H1 (cell line): ENCODE results near the gene MRFAP1L1. TPM values are rescaled to one million over a fixed set of nuclear protein-coding genes. Genes with fewer than 3 reads are reported as not detected.

Experiments used
- ASH2L ChIP-seq: fragments of 200-600, 300-600 bp; sonication (generic); IDR thresholded peaks from one replicate; pipeline ENCODE4 v1.7.1; 2017; ENCODE audit warnings: low read length
- CHD7 ChIP-seq: fragments of 300-600 bp; sonication (generic); IDR thresholded peaks from 2 replicates; pipeline ENCODE4 v1.7.1; 2012; ENCODE audit warnings: low read length, moderate library complexity, mild to moderate bottlenecking, inconsistent platforms; ENCODE audit not compliant: insufficient replicate concordance
- CTBP2 ChIP-seq: IDR thresholded peaks from 2 replicates; pipeline ENCODE4 v1.7.0; 2011; ENCODE audit warnings: borderline replicate concordance, mild to moderate bottlenecking, moderate library complexity, mixed read lengths, low read length; ENCODE audit not compliant: insufficient read depth, insufficient read length
- GABPA ChIP-seq: IDR thresholded peaks from 2 replicates; pipeline ENCODE4 v1.6.1; 2011; ENCODE audit warnings: mild to moderate bottlenecking, low read length, moderate library complexity, borderline replicate concordance; ENCODE audit not compliant: insufficient read depth
- KDM5A ChIP-seq: fragments of 200-600 bp; IDR thresholded peaks from 2 replicates; pipeline ENCODE4 v1.7.1; 2012; ENCODE audit warnings: mild to moderate bottlenecking, low read length, inconsistent platforms, mixed read lengths
- MAFK ChIP-seq: IDR thresholded peaks from 2 replicates; pipeline ENCODE4 v1.6.1; 2012; ENCODE audit warnings: low read depth, mild to moderate bottlenecking, improper control_type of control experiment, low read length
- SP1 ChIP-seq: IDR thresholded peaks from 2 replicates; pipeline ENCODE4 v1.6.1; 2011; ENCODE audit warnings: low read depth, low read length
- ZNF274 ChIP-seq: IDR thresholded peaks from 2 replicates; pipeline ENCODE4 v1.7.0; 2012; ENCODE audit warnings: low read length, borderline replicate concordance; ENCODE audit errors: extremely low read depth
- polyA plus RNA-seq, 7 experiments: library from polyadenylated mRNA; depleted of rRNA in 3 of 7; stranded (reverse) in 5 of 7; unstranded in 2 of 7; fragments of >200 nt in 5 of 7; fragments of 200-250 nt in 2 of 7; gene quantifications; 1 replicate in 5 of 7; 2 replicates in 1 of 7; 4 replicates in 1 of 7; pipeline versions ENCODE4 v1.2.1 to v1.2.3, GENCODE V29; 2011 to 2013; ENCODE audit warnings: missing spikeins in 2 of 7, mixed read lengths in 2 of 7
- total RNA-seq: library from RNA; stranded (reverse); fragmentation: NEBNext Ultra II Directional; extraction: Animal tissue kit (Norgen Biotek cat#: 25700); gene quantifications from 2 replicates; pipeline ENCODE4 v1.2.1, GENCODE V29; 2021
- TF ChIP-seq, protein P1 (sequence below): IDR thresholded peaks from 2 replicates; pipeline ENCODE4 v1.6.1; 2012; ENCODE audit warnings: inconsistent platforms

The MRFAP1L1 gene
- total and polyA plus RNA-seq, 2 of the 8 experiments (the other 6 are each of a cell fraction or from before 2014, with no cell fraction given) = 26.8 to 54.3 TPM

DNA sequence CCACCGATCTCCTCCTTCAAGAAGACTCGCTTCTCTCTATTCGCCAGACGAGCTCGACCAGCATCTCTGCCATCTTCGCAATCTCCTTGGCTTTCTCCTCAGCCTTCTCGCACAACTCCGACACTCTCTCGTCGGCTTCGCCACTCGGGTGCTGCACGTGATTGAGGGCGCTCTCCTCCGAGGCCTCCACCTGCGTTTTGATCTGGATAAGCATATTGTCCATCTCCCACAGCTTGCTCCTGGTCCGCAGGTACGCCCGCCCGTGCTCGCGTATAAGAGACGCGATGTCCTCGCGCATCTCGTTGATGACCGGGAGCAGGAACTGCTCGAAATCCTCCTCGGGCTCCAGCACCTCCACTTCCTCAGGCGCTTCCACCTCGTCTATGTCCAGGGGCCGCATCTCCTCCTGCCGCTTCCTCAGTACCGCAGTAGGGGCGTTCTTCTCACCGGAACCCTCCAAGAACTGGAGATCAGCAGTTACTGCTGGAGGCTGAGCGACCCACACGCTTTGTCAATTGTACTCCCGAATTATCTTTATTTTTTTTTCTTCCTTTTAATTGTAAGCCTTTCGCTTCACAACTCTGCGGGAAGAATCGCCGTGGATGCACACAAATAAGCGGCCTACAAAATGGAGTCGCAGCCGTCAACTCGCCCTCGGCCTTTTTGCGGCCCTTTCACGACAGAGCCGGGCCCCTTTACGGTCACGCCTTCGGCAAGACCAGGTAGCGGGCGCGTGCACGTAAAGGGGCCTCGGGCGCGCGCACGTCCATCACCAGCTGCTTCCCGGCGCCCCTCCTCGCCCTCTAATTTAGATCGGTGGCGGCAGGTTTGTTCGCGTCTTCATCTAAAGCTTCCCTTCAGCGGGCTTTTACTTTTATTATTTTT is at the start of gene MRFAP1L1 (continued):
- TF ChIP-seq, protein P1, sequence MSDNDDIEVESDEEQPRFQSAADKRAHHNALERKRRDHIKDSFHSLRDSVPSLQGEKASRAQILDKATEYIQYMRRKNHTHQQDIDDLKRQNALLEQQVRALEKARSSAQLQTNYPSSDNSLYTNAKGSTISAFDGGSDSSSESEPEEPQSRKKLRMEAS = peak; percentile 86
- peak; percentile 78 for TF ChIP-seq ASH2L
- TF ChIP-seq CHD7 = no peak
- TF ChIP-seq MAFK = no peak
- no peak for TF ChIP-seq CTBP2
- TF ChIP-seq GABPA = no peak
- 0 out of 2 replicates have a peak, but pooled peaks have one; percentile 50 for TF ChIP-seq KDM5A
- no peak for TF ChIP-seq ZNF274
- no peak for TF ChIP-seq SP1
